ENCODE results near the gene TMEM154. TPM values are rescaled to one million over a fixed set of nuclear protein-coding genes. Genes with fewer than 3 reads are reported as not detected.

Gene TMEM154
- polyA plus RNA-seq, 1 donor (not counting 4 experiments of a cell fraction or from before 2014, with no cell fraction given), result 106 TPM

DNA sequence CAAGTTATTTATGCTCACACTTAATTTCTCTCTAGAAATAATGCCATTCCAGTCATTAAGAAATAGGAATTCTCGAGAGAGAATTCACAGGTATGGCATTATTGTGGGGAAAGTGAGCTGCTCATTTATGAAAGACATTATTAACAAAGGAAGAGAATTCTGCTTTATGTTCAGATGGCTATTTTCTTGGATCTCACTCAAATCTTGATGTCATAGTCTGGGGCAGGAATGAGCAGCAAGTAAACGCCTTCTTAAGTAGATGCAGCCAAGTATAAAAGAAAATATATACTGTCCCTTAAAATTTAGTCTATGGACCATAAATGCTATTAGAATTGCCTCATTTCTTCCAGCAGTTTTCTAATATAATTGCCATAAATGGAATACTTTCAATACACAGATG is 85.7 kb downstream of the TMEM154 start:
- Histone ChIP-seq H3K9me1 (ENCODE audit: control insufficient read depth, extremely low read depth, insufficient read depth, low read length) (no peaks in the 10 kb centered on the region), H4K20me1 (ENCODE audit: control insufficient read depth, extremely low read depth, insufficient read depth, low read length) (no peaks in the 10 kb centered on the region), H2AFZ (ENCODE audit: control insufficient read depth, low read length) (no peak overlapping the region), H3K27me3 (ENCODE audit: control insufficient read depth, extremely low read depth, insufficient read depth, low read length) (no peaks in the 10 kb centered on the region), H3K4me2 (ENCODE audit: control insufficient read depth, extremely low read depth, insufficient read depth, low read depth, low read length) (no peak overlapping the region), H3K27ac (ENCODE audit: control insufficient read depth, insufficient read depth, low read length) (no peak overlapping the region), H3K9me3 (ENCODE audit: control insufficient read depth, low read depth, low read length) (no peaks in the 10 kb centered on the region), H3K9ac (ENCODE audit: control insufficient read depth, extremely low read depth, insufficient read depth, low read length) (no peak overlapping the region), H3K36me3 (ENCODE audit: control insufficient read depth in 2 of 2, extremely low read depth in 1 of 2, insufficient read depth in 2 of 2, low read length in 2 of 2) (no peaks in the 10 kb centered on the region), H3K4me3 (ENCODE audit: control insufficient read depth in 2 of 3, extremely low read depth in 1 of 3, insufficient read depth in 2 of 3, low read depth in 1 of 3, low read length in 3 of 3) (no peak overlapping the region), H3K79me2 (ENCODE audit: control insufficient read depth, insufficient read depth, low read length) (no peaks in the 10 kb centered on the region), H3K4me1 (ENCODE audit: control insufficient read depth, extremely low read depth, insufficient read depth, low read length) (peaks cover 28% of the 10 kb centered on the region)
- FAIRE-seq (no peak), DNase-seq (ENCODE audit: low read depth, low spot score) (no peak)
- dilution Hi-C loops (cut with MboI; ENCODE audit: extremely low pct_ligation_motif_present, low sequenced_read_pairs), result no loop called here
- TF ChIP-seq, protein P1, sequence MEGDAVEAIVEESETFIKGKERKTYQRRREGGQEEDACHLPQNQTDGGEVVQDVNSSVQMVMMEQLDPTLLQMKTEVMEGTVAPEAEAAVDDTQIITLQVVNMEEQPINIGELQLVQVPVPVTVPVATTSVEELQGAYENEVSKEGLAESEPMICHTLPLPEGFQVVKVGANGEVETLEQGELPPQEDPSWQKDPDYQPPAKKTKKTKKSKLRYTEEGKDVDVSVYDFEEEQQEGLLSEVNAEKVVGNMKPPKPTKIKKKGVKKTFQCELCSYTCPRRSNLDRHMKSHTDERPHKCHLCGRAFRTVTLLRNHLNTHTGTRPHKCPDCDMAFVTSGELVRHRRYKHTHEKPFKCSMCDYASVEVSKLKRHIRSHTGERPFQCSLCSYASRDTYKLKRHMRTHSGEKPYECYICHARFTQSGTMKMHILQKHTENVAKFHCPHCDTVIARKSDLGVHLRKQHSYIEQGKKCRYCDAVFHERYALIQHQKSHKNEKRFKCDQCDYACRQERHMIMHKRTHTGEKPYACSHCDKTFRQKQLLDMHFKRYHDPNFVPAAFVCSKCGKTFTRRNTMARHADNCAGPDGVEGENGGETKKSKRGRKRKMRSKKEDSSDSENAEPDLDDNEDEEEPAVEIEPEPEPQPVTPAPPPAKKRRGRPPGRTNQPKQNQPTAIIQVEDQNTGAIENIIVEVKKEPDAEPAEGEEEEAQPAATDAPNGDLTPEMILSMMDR (optimal IDR thresholded peaks at IDR 0.05 in 1 of 3, IDR thresholded peaks at IDR 0.05 in 1 of 3, conservative IDR thresholded peaks at IDR 0.05 in 1 of 3; ENCODE audit: extremely low read depth in 1 of 3, insufficient read depth in 2 of 3, low read length in 3 of 3), result no peak
- TF ChIP-seq EZH2 (IDR thresholded peaks at IDR 0.05; ENCODE audit: low read length), result no peak

DNA sequence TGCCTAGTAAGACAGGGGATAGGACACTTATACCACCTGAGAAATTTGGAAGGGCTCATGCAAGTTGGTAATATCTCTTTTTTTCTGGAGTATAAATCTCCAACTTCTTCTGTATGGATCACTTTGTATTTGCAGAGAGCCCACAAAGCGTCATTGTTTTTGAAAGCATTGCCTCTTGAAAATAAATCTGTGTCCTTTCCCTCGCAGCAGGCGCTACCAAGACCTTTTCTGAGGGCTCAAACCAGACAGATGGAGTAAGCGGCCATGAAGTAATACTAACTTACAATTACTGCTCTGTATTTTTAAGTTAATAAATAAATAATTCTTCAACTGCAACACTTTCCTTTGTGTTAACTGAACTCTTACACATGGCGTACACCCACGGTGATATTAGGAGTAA is 87.9 kb downstream of the TMEM154 start:
- no peaks in the 10 kb centered on the region for H3K9me3 ChIP-seq (ENCODE audit: control insufficient read depth, low read depth, low read length)
- H3K9me1 ChIP-seq (ENCODE audit: control insufficient read depth, extremely low read depth, insufficient read depth, low read length), result no peaks in the 10 kb centered on the region
- DNase-seq (ENCODE audit: low read depth, low spot score), result no peak
- no peak for TF ChIP-seq EZH2 (IDR thresholded peaks at IDR 0.05; ENCODE audit: low read length)
- no peak for FAIRE-seq
- peak overlapping the region; percentile 45 for H3K9ac ChIP-seq (ENCODE audit: control insufficient read depth, extremely low read depth, insufficient read depth, low read length)
- peak overlapping the region; percentile 75 for H3K4me2 ChIP-seq (ENCODE audit: control insufficient read depth, extremely low read depth, insufficient read depth, low read depth, low read length)
- H2AFZ ChIP-seq (ENCODE audit: control insufficient read depth, low read length), result peak overlapping the region; percentile 57
- H3K27ac ChIP-seq (ENCODE audit: control insufficient read depth, insufficient read depth, low read length), result no peak overlapping the region
- dilution Hi-C loops (cut with MboI; ENCODE audit: extremely low pct_ligation_motif_present, low sequenced_read_pairs), result no loop called here
- H3K4me3 ChIP-seq (ENCODE audit: control insufficient read depth in 2 of 3, extremely low read depth in 1 of 3, insufficient read depth in 2 of 3, low read depth in 1 of 3, low read length in 3 of 3), result no peak overlapping the region
- peaks cover 28% of the 10 kb centered on the region for H3K4me1 ChIP-seq (ENCODE audit: control insufficient read depth, extremely low read depth, insufficient read depth, low read length)
- H3K36me3 ChIP-seq (ENCODE audit: control insufficient read depth in 2 of 2, extremely low read depth in 1 of 2, insufficient read depth in 2 of 2, low read length in 2 of 2), result no peaks in the 10 kb centered on the region
- no peaks in the 10 kb centered on the region for H3K79me2 ChIP-seq (ENCODE audit: control insufficient read depth, insufficient read depth, low read length)
- H3K27me3 ChIP-seq (ENCODE audit: control insufficient read depth, extremely low read depth, insufficient read depth, low read length), result no peaks in the 10 kb centered on the region
- no peaks in the 10 kb centered on the region for H4K20me1 ChIP-seq (ENCODE audit: control insufficient read depth, extremely low read depth, insufficient read depth, low read length)

DNA sequence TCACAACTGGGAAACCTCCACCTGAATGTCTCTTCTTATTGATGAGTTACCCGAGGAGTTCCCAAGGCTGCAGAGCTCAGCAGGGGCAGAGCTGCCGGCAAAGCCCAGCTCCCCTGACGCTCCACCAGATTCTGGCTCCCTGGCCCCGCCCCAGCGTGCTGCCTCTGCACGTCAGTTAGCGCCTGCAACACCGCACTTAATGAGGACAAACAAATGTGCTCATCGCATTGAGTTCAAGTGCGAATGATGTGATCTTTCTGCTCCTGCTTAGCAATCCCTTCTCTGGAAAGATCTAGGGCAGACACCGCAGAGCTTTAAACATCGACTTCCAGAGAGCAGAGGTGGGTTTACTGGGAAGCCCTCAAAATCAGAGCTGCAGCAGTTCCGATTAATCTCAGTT is 88.4 kb downstream of the TMEM154 start:
- Histone ChIP-seq H3K9me1 (ENCODE audit: control insufficient read depth, extremely low read depth, insufficient read depth, low read length) (no peaks in the 10 kb centered on the region), H3K27ac (ENCODE audit: control insufficient read depth, insufficient read depth, low read length) (peak overlapping the region; percentile 58)
- peak; percentile 9 for DNase-seq (ENCODE audit: low read depth, low spot score)

More for the DNA sequence above, 88.4 kb downstream of the TMEM154 start:
- no peaks in the 10 kb centered on the region for H3K9me3 ChIP-seq (ENCODE audit: control insufficient read depth, low read depth, low read length)
- H3K36me3 ChIP-seq (ENCODE audit: control insufficient read depth in 2 of 2, extremely low read depth in 1 of 2, insufficient read depth in 2 of 2, low read length in 2 of 2), result no peaks in the 10 kb centered on the region
- H3K4me3 ChIP-seq (ENCODE audit: control insufficient read depth in 2 of 3, extremely low read depth in 1 of 3, insufficient read depth in 2 of 3, low read depth in 1 of 3, low read length in 3 of 3), result peak overlapping the region in 2 of 3 experiments; percentile 19 to 41
- TF ChIP-seq EZH2 (IDR thresholded peaks at IDR 0.05; ENCODE audit: low read length), result no peak
- TF ChIP-seq, protein P1 (optimal IDR thresholded peaks at IDR 0.05 in 1 of 3, IDR thresholded peaks at IDR 0.05 in 1 of 3, conservative IDR thresholded peaks at IDR 0.05 in 1 of 3; ENCODE audit: extremely low read depth in 1 of 3, insufficient read depth in 2 of 3, low read length in 3 of 3), result no peak
- no peaks in the 10 kb centered on the region for H3K27me3 ChIP-seq (ENCODE audit: control insufficient read depth, extremely low read depth, insufficient read depth, low read length)
- no peaks in the 10 kb centered on the region for H4K20me1 ChIP-seq (ENCODE audit: control insufficient read depth, extremely low read depth, insufficient read depth, low read length)
- dilution Hi-C loops (cut with MboI; ENCODE audit: extremely low pct_ligation_motif_present, low sequenced_read_pairs), result no loop called here
- H3K9ac ChIP-seq (ENCODE audit: control insufficient read depth, extremely low read depth, insufficient read depth, low read length), result peak overlapping the region; percentile 45
- FAIRE-seq, result peak; percentile 58
- peak overlapping the region; percentile 60 for H2AFZ ChIP-seq (ENCODE audit: control insufficient read depth, low read length)
- peak overlapping the region; percentile 75 for H3K4me2 ChIP-seq (ENCODE audit: control insufficient read depth, extremely low read depth, insufficient read depth, low read depth, low read length)
- peaks cover 28% of the 10 kb centered on the region for H3K4me1 ChIP-seq (ENCODE audit: control insufficient read depth, extremely low read depth, insufficient read depth, low read length)
- no peaks in the 10 kb centered on the region for H3K79me2 ChIP-seq (ENCODE audit: control insufficient read depth, insufficient read depth, low read length)
